Neural cell (in vitro differentiated cells): Measurements from ENCODE around the gene SPOCK3.

Experiments
- CTCF ChIP-seq: fragments of 450-650 bp; IDR thresholded peaks from 2 replicates; pipeline ENCODE4 v1.5.1; 2014; ENCODE audit warnings: antibody characterized with exemption, mild to moderate bottlenecking, moderate library complexity; ENCODE audit not compliant: poor library complexity, severe bottlenecking
- EP300 ChIP-seq: fragments of 450-650 bp; conservative IDR thresholded peaks from 2 replicates; pipeline ENCODE4 v1.6.1; 2014; ENCODE audit warnings: antibody characterized with exemption, mild to moderate bottlenecking, moderate library complexity; ENCODE audit not compliant: poor library complexity, severe bottlenecking
- EZH2 ChIP-seq: fragments of 200-600, 300-800 bp; shearing (Covaris generic), sonication (generic); IDR thresholded peaks from 2 replicates; pipeline ENCODE4 v1.6.1; 2014; ENCODE audit warnings: antibody characterized with exemption, low read length, borderline replicate concordance, mild to moderate bottlenecking; ENCODE audit not compliant: insufficient read depth, poor library complexity, severe bottlenecking
- MXI1 ChIP-seq: fragments of 450-650 bp; conservative IDR thresholded peaks from 2 replicates; pipeline ENCODE4 v1.6.1; 2014; ENCODE audit warnings: antibody characterized with exemption, mild to moderate bottlenecking; ENCODE audit not compliant: poor library complexity, severe bottlenecking
- POLR2AphosphoS5 ChIP-seq: IDR thresholded peaks from 2 replicates; pipeline ENCODE4 v1.6.1; 2012
- RAD21 ChIP-seq: fragments of 450-650 bp; conservative IDR thresholded peaks from 2 replicates; pipeline ENCODE4 v1.6.1; 2014; ENCODE audit warnings: antibody characterized with exemption, mild to moderate bottlenecking, moderate library complexity
- REST ChIP-seq: IDR thresholded peaks from 2 replicates; pipeline ENCODE4 v1.6.1; 2012; ENCODE audit warnings: borderline replicate concordance
- SMC3 ChIP-seq: fragments of 450-650 bp; conservative IDR thresholded peaks from 2 replicates; pipeline ENCODE4 v1.6.1; 2014; ENCODE audit warnings: antibody characterized with exemption, mild to moderate bottlenecking, moderate library complexity; ENCODE audit not compliant: poor library complexity
- TAF1 ChIP-seq: IDR thresholded peaks from 2 replicates; pipeline ENCODE4 v1.6.1; 2012; ENCODE audit warnings: low read depth

DNA sequence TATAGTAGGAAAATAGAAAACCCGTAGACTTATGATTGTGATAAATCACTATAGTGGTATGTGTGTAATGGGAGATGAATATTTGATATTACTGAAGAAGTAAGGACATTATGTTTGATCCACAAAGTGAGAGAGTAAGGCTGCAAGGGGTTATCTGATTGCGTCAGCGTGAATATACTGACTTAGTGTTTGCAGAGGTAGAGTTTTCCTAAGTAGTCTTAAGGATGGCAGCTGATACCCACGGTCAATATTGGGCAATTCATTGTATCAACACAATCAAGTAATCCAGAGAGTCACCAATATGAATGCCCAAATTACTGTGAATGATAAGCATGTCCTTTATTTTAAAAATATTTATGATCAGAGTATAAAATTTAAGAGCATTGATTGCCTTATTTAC is 83.7 kb downstream of the SPOCK3 start:
- TF ChIP-seq CTCF: no peak
- TF ChIP-seq RAD21: no peak
- TF ChIP-seq EZH2: no peak
- no peak for TF ChIP-seq POLR2AphosphoS5
- TF ChIP-seq EP300: no peak
- no peak for TF ChIP-seq MXI1
- TF ChIP-seq SMC3: no peak
- no peak for TF ChIP-seq TAF1
- no peak for TF ChIP-seq REST
